ENCODE data around the gene CD226.
"Not testable (repeated sequence)": the region's sequence is repeated elsewhere in the genome, so short reads cannot be mapped to it uniquely, and the experiment has no call there.

The CD226 gene

GRCh38 chr18:69956057-69956456 lies 8.4 kb upstream of the CD226 start:
- DNase-seq, result no peak

DNA sequence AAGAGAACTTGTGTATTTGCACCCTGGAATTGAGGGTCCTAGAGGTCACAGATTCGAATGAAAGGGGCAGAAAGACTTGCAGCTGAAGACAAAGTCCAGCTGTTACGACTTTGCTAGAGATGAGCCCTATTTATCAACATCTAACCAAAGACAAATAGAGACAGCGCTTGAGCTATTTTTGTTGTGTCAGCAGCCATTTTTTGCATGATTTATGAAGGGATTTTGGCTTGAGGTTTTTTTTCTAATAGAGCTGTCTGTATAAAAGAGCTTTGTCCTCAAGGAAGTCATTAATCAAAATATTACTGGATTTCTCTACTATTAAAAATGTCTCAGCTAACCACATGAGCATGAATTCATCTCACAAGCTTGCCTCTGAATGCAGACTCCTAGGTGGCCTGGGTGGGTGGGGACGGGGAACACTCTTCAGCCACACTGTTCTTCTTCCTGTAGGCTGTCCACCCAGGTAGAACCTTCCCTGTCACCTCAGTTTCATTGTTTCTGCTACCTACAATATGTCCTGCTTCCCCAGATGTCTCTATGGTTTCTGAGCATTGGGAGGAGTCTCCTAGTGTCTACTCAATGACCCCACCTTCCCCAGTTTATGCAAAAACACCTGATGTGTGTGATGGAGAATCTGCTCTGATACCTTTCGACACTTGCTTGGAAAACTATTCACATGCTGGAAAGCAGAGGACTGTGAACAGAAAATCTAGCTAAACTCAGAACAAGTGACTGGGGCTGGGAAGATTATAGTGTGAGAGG lies 7.2 kb upstream of the CD226 start:
- no peak for DNase-seq

GRCh38 chr18:69953191-69953590 lies 5.5 kb upstream of the CD226 start:
- DNase-seq, result no peak

GRCh38 chr18:69951182-69951581 lies 3.5 kb upstream of the CD226 start:
- DNase-seq, result no peak

DNA sequence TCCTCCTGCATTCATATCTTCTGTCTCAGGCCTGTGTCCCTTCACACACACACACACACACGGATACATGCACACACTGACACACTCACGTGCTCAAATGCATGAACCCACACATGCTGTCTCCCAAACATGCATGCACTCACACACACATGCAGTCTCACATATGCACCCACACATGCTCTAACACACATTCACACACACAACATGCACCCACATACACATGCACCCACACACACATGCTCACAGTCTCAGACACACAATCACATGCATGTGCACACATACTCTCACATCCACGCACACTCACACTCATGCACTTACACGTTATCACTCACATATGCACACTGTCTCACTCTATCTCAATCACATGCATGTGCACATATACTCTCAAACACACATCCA lies 1.9 kb upstream of the CD226 start:
- DNase-seq, result no peak

- DNase-seq, result no peak
Observed at GRCh38 chr18:69948919-69949537, 1.4 kb upstream of the CD226 start.

DNA sequence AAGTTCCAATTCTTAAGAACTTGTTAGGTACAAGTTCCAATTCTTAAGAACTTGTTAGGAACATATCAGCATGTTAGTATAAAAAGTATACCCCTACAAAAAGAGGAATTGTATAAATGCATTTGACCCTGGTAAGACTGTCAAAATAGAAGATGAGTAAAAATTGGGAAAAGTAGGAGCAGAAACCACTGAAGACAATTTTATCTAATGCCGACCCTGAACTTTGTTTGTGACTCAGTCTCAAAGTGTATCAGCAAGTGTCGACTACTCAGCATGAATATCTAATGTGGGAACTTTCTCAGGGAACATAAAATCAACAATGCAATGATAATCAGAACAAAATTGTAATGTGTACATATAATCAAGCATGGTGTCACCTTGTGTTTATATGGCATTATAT lies 583 bp upstream of the CD226 start:
- no peak for DNase-seq

DNA sequence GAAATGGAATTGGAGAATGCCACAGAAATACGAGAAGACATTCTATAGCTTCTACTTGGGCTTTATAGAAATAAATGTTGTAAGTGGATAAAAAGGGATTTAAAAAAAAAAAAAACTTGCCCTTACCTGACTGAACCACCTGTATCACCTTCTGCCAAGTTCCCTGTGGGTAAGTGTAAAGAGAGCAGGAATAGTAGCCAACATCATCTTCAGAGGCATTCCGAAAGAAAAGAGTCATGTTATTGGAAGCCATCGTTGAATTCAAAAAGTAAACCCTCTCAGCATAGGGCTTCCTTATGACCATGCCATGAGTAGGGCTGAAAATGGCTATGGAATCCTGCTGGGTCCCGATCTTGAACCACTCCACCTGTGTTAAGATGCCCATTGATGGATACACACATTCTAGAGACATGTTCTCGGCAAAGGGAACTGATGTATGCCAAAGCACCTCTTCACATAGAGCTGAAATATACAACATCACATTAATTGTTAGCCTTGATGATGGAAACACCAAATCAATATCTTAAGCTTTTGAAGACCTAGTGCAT lies 991 bp downstream of the CD226 start:
- DNase-seq, result no peak

DNA sequence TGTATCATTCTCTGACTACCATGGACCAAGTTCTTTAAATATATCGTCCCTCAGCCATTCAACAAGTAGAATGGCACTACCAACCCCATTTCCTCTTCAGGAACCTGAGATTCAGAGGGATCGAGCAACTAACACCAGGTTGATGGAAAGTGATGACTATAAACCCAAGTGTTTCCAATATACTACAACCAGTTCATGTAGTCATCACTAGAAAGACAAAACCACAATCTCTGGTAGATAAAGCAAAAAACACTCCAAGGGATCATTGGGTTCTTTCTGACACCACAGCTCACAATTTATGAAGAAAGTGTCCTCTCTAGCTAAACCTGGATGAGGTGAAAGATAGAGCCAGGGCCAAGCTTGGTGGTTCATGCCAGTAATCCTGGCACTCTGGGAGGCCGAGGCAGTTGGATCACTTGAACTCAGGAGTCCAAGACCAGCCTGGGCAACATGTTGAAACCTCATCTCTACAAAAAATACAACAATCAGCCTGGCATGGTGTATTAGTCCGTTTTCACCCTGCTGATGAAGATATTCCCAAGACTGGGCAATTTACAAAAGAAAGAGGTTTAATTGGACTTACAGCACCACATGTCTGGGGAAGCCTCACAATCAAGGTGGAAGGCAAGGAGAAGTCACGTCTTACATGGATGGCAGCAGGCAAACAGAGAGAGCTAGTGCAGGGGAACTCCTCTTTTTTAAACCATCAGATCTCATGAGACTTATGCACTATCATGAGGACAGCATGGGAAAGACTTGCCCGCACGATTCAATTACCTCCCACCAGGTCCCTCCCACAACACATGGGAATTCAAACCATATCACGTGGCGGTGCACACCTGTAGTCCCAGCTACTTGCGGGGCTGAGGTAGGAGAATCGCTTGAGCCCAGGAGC lies 2.2 kb downstream of the CD226 start:
- DNase-seq, result no peak

DNA sequence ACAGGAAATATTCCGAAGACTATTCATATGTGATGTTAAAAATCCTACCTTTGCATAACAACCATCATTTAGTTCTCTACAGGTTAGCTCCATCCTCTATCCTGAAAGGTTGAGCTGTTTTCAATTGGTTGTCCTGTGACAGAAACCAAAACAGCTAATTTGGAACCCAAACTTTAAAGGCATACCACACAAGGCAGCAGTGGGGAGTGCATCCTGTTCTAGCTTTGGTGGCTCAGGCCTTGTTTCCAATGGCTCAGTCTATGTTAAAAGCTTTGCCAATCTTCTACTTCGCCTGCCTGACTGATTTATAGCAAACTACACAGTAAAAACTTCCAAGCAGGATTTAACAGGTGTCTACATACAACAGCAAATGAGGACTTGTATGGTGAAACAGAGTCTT lies 3.2 kb downstream of the CD226 start:
- DNase-seq, result no peak

DNA sequence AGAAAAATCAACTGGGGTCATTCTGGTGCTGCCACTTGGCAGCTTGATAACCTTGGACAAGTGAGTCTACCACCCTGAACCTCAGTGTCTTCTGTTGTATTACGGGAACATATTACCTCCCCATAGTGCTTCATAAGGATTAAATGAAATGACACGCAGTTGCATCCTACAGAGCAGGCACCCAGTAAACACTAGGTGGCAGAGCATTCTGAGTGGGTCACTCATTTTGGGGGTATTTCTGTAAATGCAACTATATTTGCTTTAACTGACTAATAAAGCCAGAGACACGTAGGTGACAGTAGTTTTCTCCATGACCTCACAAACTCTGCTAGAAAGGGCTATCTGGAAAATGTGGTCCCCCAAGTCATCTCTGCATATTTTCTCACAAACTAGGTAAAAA lies 4.7 kb downstream of the CD226 start:
- DNase-seq, result no peak

- DNase-seq, result no peak
Observed at GRCh38 chr18:69941183-69941582, 6.5 kb downstream of the CD226 start.

DNA sequence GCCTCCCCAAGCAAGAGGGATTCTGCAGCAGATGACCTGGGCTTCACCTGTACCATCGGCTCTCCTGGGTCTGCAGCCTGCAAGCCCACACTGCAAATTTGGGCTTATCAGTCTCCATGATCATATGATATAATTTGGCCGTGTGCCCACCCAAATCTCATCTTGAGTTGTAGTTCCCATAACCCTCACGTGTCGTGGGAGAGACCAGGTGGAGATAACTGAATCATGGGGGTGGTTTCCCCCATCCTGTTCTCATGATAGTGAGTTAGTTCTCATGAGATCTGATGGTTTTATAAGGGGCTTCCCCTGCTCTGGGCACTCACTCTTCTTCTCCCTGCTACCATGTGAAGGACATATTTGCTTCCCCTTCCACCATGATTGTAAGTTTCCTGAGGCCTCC lies 7.9 kb downstream of the CD226 start:
- DNase-seq, result not testable (repeated sequence)

DNA sequence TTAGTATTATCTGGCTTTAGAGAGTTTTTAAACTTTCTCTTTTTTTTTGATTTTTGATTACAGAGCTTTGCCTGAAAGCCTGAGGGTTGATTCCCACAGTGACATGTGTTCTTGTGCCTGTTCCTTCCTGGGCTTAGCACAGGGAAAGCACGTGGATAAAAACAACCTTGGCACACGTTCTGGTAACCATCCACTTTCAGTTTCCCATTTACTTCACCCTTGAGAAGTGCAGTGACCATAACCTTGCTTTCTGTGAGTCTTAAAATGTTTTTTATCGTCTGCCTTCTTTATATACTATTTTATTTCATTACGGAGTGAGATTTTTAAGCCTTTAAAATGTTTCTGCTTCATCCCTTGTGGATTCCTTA lies 11.5 kb downstream of the CD226 start:
- DNase-seq, result no peak

- no peak for DNase-seq
Observed at GRCh38 chr18:69935319-69936190, 12.1 kb downstream of the CD226 start.

GRCh38 chr18:69934601-69935265 lies 12.9 kb downstream of the CD226 start:
- DNase-seq, result no peak

- no peak for DNase-seq
Observed at GRCh38 chr18:69929041-69929774, 18.5 kb downstream of the CD226 start.

DNA sequence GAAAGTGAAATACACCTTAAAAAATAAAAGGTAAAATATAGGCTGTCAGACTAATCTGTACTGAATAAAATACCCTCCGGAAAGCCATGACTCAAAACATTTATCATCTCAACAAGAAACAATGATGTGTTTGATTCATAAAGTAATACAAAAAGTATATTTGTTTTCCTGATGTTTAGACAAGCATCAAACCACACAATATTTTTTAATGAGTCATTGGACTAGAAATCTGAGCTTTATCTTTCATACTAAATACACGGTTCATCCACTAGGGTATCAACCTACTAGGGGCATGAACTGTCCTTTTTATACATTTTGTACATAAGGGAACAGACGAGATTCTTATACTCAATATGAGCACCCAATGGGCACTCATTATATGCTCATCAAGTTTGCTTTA lies 31.3 kb downstream of the CD226 start:
- DNase-seq, result no peak

- DNase-seq, result no peak
Observed at GRCh38 chr18:69908838-69909237, 38.8 kb downstream of the CD226 start.

DNA sequence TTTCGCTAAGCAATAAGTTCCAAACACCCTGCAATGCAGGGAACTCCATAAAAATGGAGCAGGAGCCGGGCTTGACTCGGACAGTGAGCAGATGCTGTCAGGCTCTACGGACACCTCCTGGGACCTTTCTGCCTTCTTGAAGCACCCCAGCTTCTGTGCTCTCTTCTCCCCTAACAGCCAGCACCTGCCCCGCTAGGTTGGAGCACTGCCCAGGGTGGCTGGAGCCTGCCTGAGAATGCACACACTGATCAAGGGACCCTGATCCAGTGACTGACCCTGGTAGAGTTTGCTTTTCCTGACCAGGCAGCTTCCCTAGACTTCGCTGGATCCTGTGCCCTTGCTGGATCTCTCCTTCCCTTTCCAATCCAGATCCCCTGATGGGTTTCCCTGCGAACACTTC lies 40.9 kb downstream of the CD226 start:
- DNase-seq, result no peak

GRCh38 chr18:69900941-69901340 lies 46.7 kb downstream of the CD226 start:
- DNase-seq, result no peak
